HG02970 (cell line): ENCODE data around the gene SLC37A4.
"Not testable (repeated sequence)": the region's sequence is repeated elsewhere in the genome, so short reads cannot be mapped to it uniquely, and the experiment has no call there.

Experiments
- ATAC-seq: cut with Tn5 transposase; IDR thresholded peaks from one replicate; pipeline ENCODE4 v1.9.1; 2021; ENCODE audit warnings: mild to moderate bottlenecking, moderate library complexity, moderate number of reproducible peaks; ENCODE audit not compliant: unreplicated experiment, low FRiP score

SLC37A4 gene

GRCh38 chr11:119018074-119018938, 12.4 kb downstream of the SLC37A4 start, which contains the start of the genes RPS25 and TRAPPC4:
Gene RPS25, minus strand, starts transcription at chr11:119018343. Its CDS starts 59 bp downstream, at chr11:119018284.
Gene TRAPPC4, plus strand, starts transcription at chr11:119018766. Its CDS starts 30 bp downstream, at chr11:119018796.
- peak; percentile 83 for ATAC-seq

DNA sequence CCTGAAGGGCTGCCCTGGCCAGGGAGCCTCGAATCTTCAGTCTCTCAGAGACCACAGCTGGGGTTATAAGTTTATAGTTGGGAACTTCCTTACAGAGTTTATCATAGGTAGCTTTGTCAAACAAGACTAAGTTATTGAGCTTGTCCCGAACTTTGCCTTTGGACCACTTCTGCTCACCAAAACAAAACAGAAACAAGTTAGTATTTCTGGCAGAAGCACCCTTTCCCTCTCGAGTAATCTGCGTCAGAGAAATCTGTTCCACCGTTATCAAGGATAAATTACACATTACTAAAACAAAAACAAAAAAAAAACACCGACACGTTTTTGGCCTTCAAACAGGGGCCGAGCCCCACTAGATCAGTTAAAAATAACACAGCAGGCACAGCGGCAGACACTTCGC, 13.3 kb downstream of the SLC37A4 start:
- not testable (repeated sequence) for ATAC-seq

- no peak for ATAC-seq
These were observed 14.3 kb downstream of the SLC37A4 start for GRCh38 chr11:119016216-119017009.

- ATAC-seq, result no peak
These were observed 15.5 kb downstream of the SLC37A4 start for GRCh38 chr11:119015054-119015611.

DNA sequence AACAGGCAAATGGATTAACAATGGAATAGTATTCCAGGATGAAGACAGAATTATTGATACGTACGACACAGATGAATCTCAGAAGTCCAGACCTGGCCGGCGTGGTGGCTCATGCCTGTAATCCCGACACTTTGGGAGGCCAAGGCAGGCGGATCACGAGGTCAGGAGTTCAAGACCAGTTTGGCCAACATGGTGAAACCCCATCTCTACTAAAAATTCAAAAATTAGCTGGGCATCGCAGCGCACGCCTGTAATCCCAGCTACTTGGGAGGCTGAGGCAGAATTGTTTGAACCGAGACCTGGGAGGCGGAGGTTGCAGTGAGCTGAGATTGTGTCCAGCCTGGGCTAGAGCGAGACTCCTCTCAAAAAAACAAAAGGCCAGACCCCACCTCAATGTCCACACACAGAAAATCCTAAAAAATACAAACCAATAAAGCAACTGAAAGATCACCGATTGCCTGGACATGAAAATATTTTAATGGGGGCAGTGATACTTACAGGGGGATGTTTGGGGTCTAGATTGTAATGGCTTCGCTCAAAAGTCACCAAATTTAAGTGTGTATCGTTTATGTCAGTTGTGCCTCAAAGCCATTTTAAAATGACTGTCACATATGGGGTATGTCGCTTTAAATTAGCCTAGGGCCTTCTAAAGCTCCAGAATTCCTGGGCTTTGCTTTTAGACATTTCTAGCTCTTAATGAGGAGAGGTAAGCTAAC, 16.3 kb downstream of the SLC37A4 start:
- no peak for ATAC-seq

DNA sequence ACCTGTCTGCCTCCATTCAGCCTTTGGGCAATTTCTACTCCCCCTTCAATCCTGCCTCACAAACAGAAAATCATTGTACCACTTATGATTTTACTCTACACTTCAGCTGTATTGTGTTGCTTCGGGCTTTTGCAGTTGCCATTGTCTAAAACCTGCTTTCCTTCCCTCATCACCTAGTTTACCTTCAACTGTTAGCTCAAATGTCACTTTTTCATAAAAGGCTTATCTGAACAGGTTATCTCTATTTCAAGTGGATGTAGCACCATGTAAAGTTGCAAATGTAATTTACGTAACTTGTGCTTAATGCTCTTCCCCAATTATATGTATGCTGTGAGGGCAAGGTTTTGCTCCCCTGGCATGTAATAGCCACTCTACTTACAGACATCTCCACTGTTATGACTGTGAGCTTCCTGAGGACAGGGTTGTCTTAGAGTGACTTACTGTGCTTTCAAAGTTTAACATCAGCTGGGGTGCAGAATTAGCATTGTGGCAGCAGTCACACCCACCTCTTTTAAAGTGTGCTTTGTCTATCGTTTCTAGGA, 18.0 kb downstream of the SLC37A4 start:
- ATAC-seq, result no peak

GRCh38 chr11:119011476-119012053, 19.1 kb downstream of the SLC37A4 start:
- ATAC-seq, result no peak

- ATAC-seq, result no peak
These were observed 24.0 kb downstream of the SLC37A4 start for GRCh38 chr11:119006656-119007055.

GRCh38 chr11:119000906-119001305, 29.8 kb downstream of the SLC37A4 start:
- ATAC-seq, result no peak

GRCh38 chr11:118998822-118999221, 31.9 kb downstream of the SLC37A4 start:
- no peak for ATAC-seq

DNA sequence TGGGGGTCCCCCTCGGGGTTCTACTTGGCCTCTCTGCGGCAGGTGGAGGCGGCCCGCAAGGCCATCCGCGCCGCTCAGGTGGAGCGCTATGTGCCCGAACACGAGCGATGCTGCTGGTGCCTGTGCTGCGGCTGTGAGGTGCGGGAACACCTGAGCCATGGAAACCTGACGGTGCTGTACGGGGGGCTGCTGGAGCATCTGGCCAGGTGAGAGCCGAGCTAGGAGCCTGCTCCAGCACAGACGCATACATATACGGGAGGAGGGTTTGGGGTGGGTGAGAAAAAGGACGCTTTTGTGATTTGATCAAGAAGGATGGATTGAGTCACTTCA, 32.3 kb downstream of the SLC37A4 start:
- no peak for ATAC-seq

- ATAC-seq, result peak; percentile 94
These were observed 32.9 kb downstream of the SLC37A4 start, which contains the start of gene CENATAC for GRCh38 chr11:118997627-118998387. Gene CENATAC, plus strand, starts transcription at chr11:118998138. Its CDS starts 60 bp downstream, at chr11:118998198.

- ATAC-seq, result peak; percentile 14
These were observed 33.6 kb downstream of the SLC37A4 start for GRCh38 chr11:118996926-118997626.

DNA sequence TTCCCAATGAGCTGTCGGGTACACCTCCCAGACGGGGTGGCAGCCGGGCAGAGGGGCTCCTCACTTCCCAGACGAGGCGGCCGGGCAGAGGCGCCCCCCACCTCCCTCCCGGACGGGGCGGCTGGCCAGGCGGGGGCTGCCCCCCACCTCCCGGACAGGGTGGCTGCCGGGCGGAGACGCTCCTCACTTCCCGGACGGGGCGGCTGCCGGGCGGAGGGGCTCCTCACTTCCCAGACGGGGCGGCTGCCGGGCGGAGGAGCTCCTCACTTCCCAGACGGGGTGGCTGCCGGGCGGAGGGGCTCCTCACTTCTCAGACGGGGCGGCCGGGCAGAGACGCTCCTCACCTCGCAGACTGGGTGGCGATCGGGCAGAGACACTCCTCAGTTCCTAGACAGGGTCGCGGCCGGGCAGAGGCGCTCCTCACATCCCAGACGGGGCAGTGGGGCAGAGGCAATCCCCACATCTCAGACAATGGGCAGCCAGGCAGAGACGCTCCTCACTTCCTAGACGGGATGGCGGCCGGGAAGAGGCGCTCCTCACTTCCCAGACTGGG, 39.1 kb downstream of the SLC37A4 start:
- not testable (repeated sequence) for ATAC-seq

DNA sequence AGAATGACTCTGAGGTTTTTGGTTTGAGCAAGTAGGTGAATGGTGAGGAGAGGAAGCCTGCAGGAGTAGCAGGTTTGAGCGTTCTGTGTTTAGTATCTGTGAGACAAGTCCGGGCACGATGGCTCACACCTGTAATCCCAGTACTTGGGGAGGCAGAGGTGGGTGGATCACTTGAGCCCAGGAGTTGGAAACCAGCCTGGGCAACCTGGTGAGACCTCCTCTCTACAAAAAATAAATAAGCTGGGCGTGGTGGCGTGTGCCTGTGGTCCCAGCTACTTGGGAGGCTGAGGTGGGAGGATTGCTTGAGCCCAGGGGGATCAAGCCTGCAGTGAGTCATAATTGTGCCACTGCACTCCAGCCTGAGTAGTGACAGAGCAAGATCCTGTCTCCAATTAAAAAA, 42.4 kb downstream of the SLC37A4 start:
- ATAC-seq, result no peak

GRCh38 chr11:118984825-118985224, 45.9 kb downstream of the SLC37A4 start:
- no peak for ATAC-seq

DNA sequence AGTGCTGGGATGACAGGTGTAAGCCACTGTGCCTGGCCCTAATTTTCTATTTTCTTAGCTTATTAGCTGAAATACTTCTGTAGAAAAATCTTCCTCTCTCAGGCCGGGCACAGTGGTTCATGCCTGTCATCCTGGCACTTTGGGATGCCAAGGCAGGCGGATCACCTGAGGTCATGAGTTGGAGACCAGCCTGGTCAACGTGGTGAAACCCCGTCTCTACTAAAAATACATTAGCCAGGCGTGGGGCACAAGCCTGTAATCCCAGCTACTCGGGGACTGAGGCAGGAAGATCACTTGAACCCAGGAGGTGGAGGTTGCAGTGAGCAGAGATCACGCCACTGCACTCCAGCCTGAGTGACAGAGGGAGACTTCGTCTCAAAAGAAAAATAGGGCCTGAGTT, 46.3 kb downstream of the SLC37A4 start:
- not testable (repeated sequence) for ATAC-seq
